ENCODE measurements around the gene KIAA1671.

DNA sequence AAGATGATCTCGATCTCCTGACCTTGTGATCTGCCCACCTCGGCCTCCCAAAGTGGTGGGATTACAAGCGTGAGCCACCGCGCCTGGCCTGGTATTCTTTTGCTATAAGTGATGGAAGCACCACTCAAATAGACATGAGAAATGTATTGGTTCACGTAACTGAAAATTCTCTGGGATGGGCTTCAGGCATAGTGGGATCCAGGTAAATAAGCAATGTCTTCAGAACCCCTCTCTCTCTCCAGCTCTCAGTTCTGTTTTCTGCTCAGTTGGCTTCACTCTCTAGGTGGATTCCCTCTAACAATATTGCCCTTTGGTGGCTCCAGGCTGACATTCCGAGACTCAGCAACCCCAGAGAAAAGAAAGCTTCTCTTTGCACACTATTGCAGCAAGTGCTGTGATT, 5.1 kb upstream of the KIAA1671 start:
- TF ChIP-seq ZNF12 (CRISPR knock-in tag; IDR thresholded peaks at IDR 0.05): no peak
- TF ChIP-seq PAF1 (CRISPR knock-in tag; IDR thresholded peaks at IDR 0.05): no peak
- TF ChIP-seq, protein P1, sequence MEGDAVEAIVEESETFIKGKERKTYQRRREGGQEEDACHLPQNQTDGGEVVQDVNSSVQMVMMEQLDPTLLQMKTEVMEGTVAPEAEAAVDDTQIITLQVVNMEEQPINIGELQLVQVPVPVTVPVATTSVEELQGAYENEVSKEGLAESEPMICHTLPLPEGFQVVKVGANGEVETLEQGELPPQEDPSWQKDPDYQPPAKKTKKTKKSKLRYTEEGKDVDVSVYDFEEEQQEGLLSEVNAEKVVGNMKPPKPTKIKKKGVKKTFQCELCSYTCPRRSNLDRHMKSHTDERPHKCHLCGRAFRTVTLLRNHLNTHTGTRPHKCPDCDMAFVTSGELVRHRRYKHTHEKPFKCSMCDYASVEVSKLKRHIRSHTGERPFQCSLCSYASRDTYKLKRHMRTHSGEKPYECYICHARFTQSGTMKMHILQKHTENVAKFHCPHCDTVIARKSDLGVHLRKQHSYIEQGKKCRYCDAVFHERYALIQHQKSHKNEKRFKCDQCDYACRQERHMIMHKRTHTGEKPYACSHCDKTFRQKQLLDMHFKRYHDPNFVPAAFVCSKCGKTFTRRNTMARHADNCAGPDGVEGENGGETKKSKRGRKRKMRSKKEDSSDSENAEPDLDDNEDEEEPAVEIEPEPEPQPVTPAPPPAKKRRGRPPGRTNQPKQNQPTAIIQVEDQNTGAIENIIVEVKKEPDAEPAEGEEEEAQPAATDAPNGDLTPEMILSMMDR (CRISPR knock-in tag; IDR thresholded peaks at IDR 0.05): no peak
- no peak for TF ChIP-seq GABPA (IDR thresholded peaks at IDR 0.05; ENCODE audit: low read depth, low read length)
- no peak for TF ChIP-seq GABPA (CRISPR knock-in tag; IDR thresholded peaks at IDR 0.05; ENCODE audit: low read depth)
- TF ChIP-seq, protein P2, sequence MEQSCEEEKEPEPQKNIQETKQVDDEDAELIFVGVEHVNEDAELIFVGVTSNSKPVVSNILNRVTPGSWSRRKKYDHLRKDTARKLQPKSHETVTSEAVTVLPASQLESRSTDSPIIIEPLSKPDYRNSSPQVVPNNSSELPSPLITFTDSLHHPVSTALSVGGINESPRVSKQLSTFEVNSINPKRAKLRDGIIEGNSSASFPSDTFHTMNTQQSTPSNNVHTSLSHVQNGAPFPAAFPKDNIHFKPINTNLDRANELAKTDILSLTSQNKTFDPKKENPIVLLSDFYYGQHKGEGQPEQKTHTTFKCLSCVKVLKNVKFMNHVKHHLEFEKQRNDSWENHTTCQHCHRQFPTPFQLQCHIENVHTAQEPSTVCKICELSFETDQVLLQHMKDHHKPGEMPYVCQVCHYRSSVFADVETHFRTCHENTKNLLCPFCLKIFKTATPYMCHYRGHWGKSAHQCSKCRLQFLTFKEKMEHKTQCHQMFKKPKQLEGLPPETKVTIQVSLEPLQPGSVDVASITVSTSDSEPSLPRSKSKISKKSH (CRISPR knock-in tag; IDR thresholded peaks at IDR 0.05; ENCODE audit: borderline replicate concordance): no peak
- no peak for TF ChIP-seq SIX4 (CRISPR knock-in tag; IDR thresholded peaks at IDR 0.05)
- no peak for TF ChIP-seq ZZZ3 (CRISPR knock-in tag; IDR thresholded peaks at IDR 0.05; ENCODE audit: borderline replicate concordance)
- TF ChIP-seq POLR2AphosphoS5 (IDR thresholded peaks at IDR 0.05; ENCODE audit: low read depth, low read length): no peak
- no peak for TF ChIP-seq NFE2L1 (CRISPR knock-in tag; IDR thresholded peaks at IDR 0.05; ENCODE audit: borderline replicate concordance)
